HepG2 (cell line): Measurements from ENCODE around the gene HOXD1. TPM values are rescaled to one million over a fixed set of nuclear protein-coding genes. Genes with fewer than 3 reads are reported as not detected.

ENCODE experiments used
- ATAC-seq: fragments of 200-7000 bp; cut with Tn5 transposase; 3 replicates; pipeline ENCODE4 v1.9.1; 2020; ENCODE audit warnings: mild to moderate bottlenecking, moderate library complexity
- BruUV-seq: library from RNA; stranded (reverse); fragments of 400-500 nt; replicated peaks from 2 replicates; lab custom pipeline; 2021; lab: Mats Ljungman, UMichigan
- CTCF ChIA-PET: fragments of 300-600 bp; formaldehyde crosslinking; extraction: SDS; loops from one replicate; lab custom pipeline; 2021; ENCODE audit warnings: low total read pairs, inconsistent platforms, low intra/inter-chr PET ratio; lab: Yijun Ruan, JAX
- POLR2A ChIA-PET: fragments of 350-600 bp; sonication (Branson Sonifier 250); formaldehyde crosslinking; loops from one replicate; lab custom pipeline; 2020; ENCODE audit warnings: antibody characterized with exemption, inconsistent platforms; lab: Yijun Ruan, JAX
- DNase-seq: peaks from one replicate; pipeline ENCODE4 v3.0.0-alpha.2; 2015; ENCODE audit warnings: low spot score
- FAIRE-seq: peaks from 3 replicates; lab custom pipeline; 2011; peaks lifted over from hg19 to GRCh38; lab: Jason Lieb, UNC
- H2AFZ ChIP-seq: one replicate; pipeline ENCODE4 v1.6.1; 2011; ENCODE audit warnings: low read length, inconsistent platforms
- H3K27ac ChIP-seq: fragments of 300-600 bp; 3 replicates; pipeline ENCODE4 v1.8.0; 2011; ENCODE audit warnings: mixed run types, mild to moderate bottlenecking, mixed read lengths, low read length, inconsistent platforms; ENCODE audit not compliant: insufficient read depth; ENCODE audit errors: extremely low read length
- H3K27me3 ChIP-seq, 2 experiments: fragments of 200-600 bp in 1 of 2; 2 replicates in 1 of 2; 3 replicates in 1 of 2; pipeline versions ENCODE4 v1.6.0 to v1.8.0; 2011; ENCODE audit warnings: low read length in 2 of 2, mild to moderate bottlenecking in 2 of 2, moderate library complexity in 2 of 2, inconsistent platforms in 1 of 2; ENCODE audit not compliant: insufficient read depth in 2 of 2, control insufficient read depth in 1 of 2
- H3K36me3 ChIP-seq, 2 experiments: fragments of 200-600 bp in 1 of 2; replicated peaks in 1 of 2; 2 replicates in 1 of 2; 3 replicates in 1 of 2; pipeline versions ENCODE4 v1.5.1 to v1.8.0; 2011; ENCODE audit warnings: low read length in 2 of 2, inconsistent platforms in 1 of 2; ENCODE audit not compliant: insufficient read depth in 2 of 2, control insufficient read depth in 1 of 2
- H3K4me1 ChIP-seq: 2 replicates; pipeline ENCODE4 v1.5.1; 2012; ENCODE audit warnings: low read length, inconsistent platforms; ENCODE audit not compliant: insufficient read depth
- H3K4me2 ChIP-seq: 2 replicates; pipeline ENCODE4 v1.6.0; 2011; ENCODE audit warnings: low read depth, low read length, inconsistent platforms
- H3K4me3 ChIP-seq, 3 experiments: fragments of 200-600 bp in 1 of 3; sonication (generic), shearing (Covaris generic) in 1 of 3; replicated peaks in 1 of 3; 2 replicates each; pipeline ENCODE4 v1.5.1; 2011 to 2016; ENCODE audit warnings: low read length in 3 of 3, inconsistent platforms in 2 of 3, low read depth in 2 of 3, mild to moderate bottlenecking in 2 of 3, control low read depth in 1 of 3, mixed read lengths in 1 of 3; ENCODE audit not compliant: insufficient read depth in 1 of 3
- H3K79me2 ChIP-seq: one replicate; pipeline ENCODE4 v1.6.1; 2011; ENCODE audit warnings: low read length, inconsistent platforms; ENCODE audit not compliant: insufficient read depth
- H3K9ac ChIP-seq: 2 replicates; pipeline ENCODE4 v1.6.0; 2011; ENCODE audit warnings: mild to moderate bottlenecking, low read depth, low read length, inconsistent platforms; ENCODE audit not compliant: insufficient read depth
- H3K9me3 ChIP-seq: 2 replicates; pipeline ENCODE4 v1.5.1; 2012; ENCODE audit warnings: mild to moderate bottlenecking, low read length
- H4K20me1 ChIP-seq: 2 replicates; pipeline ENCODE4 v1.6.0; 2011; ENCODE audit warnings: inconsistent platforms, mild to moderate bottlenecking, low read length, moderate library complexity; ENCODE audit not compliant: insufficient read depth
- ATRX ChIP-seq: sonication (generic); formaldehyde crosslinking; IDR thresholded peaks from 2 replicates; pipeline ENCODE4 v1.4.0; 2020; ENCODE audit warnings: missing genetic modification reagents, borderline replicate concordance
- HNRNPK ChIP-seq: fragments of 200-400 bp; formaldehyde crosslinking; IDR thresholded peaks from 2 replicates; pipeline ENCODE4 v1.6.1; 2018; ENCODE audit warnings: low read length, low read depth, moderate library complexity, mild to moderate bottlenecking; ENCODE audit not compliant: poor library complexity, severe bottlenecking
- KLF9 ChIP-seq: IDR thresholded peaks from 2 replicates; pipeline ENCODE4 v1.6.1; 2016; ENCODE audit warnings: low read depth
- MBD4 ChIP-seq: IDR thresholded peaks from 2 replicates; pipeline ENCODE4 v1.6.1; 2012; ENCODE audit warnings: low read length, inconsistent platforms, borderline replicate concordance
- MXD4 ChIP-seq: IDR thresholded peaks from 2 replicates; pipeline ENCODE4 v1.6.1; 2016; ENCODE audit warnings: mild to moderate bottlenecking, missing biosample characterization, missing genetic modification reagents
- NFRKB ChIP-seq: fragments of 450-650 bp; IDR thresholded peaks from 2 replicates; pipeline ENCODE4 v1.6.1; 2017
- NFYC ChIP-seq: IDR thresholded peaks from 2 replicates; pipeline ENCODE4 v1.6.1; 2016; ENCODE audit warnings: missing genetic modification reagents, missing compliant biosample characterization
- SMAD3 ChIP-seq: sonication (generic); formaldehyde crosslinking; IDR thresholded peaks from 2 replicates; pipeline ENCODE4 v1.4.0; 2020; ENCODE audit warnings: missing genetic modification reagents
- SOX5 ChIP-seq: IDR thresholded peaks from 2 replicates; pipeline ENCODE4 v1.6.1; 2016; ENCODE audit warnings: borderline replicate concordance
- TEAD2 ChIP-seq: sonication (generic); formaldehyde crosslinking; IDR thresholded peaks from 2 replicates; pipeline ENCODE4 v1.9.0; 2021; ENCODE audit warnings: missing genetic modification reagents
- ZBTB20 ChIP-seq: sonication (generic); formaldehyde crosslinking; IDR thresholded peaks from 2 replicates; pipeline ENCODE4 v1.8.1; 2023; ENCODE audit warnings: missing genetic modification reagents, low read depth, mild to moderate bottlenecking, borderline replicate concordance
- ZBTB7B ChIP-seq: sonication (generic); formaldehyde crosslinking; IDR thresholded peaks from 2 replicates; pipeline ENCODE4 v1.4.0; 2020; ENCODE audit warnings: missing genetic modification reagents
- ZFP36L2 ChIP-seq: sonication (generic); formaldehyde crosslinking; IDR thresholded peaks from 2 replicates; pipeline ENCODE4 v1.4.0; 2020; ENCODE audit warnings: missing genetic modification reagents
- ZNF260 ChIP-seq: sonication (generic); formaldehyde crosslinking; IDR thresholded peaks from 2 replicates; pipeline ENCODE4 v1.4.0; 2020; ENCODE audit warnings: missing genetic modification reagents, low read depth, mild to moderate bottlenecking, borderline replicate concordance
- ZNF343 ChIP-seq: sonication (generic); formaldehyde crosslinking; IDR thresholded peaks from 2 replicates; pipeline ENCODE4 v1.4.0; 2020; ENCODE audit warnings: mild to moderate bottlenecking, missing genetic modification reagents
- ZNF891 ChIP-seq: sonication (generic); formaldehyde crosslinking; IDR thresholded peaks from 2 replicates; pipeline ENCODE4 v1.5.0; 2020; ENCODE audit warnings: mild to moderate bottlenecking, missing genetic modification reagents
- WGBS: methylation state at CpG from one replicate; pipeline ENCODE4 v1.1.6; 2017; ENCODE audit warnings: low lambda C conversion rate; 5-methylcytosine and 5-hydroxymethylcytosine counted together
- in situ Hi-C: cut with HindIII; loops from 2 replicates; pipeline ENCODE4 v1.10.0; 2017; ENCODE audit warnings: low pct_unique_long_range_greater_than_20kb; ENCODE audit not compliant: extremely low pct_ligation_motif_present
- intact Hi-C: fragments of 100-400 bp; cut with micrococcal nuclease; formaldehyde crosslinking; loops from one replicate; pipeline ENCODE4 v1.10.0; 2022; ENCODE audit not compliant: unreplicated experiment
- polyA plus RNA-seq, 8 experiments: library from polyadenylated mRNA; depleted of rRNA in 3 of 8; stranded (reverse) in 7 of 8; unstranded in 1 of 8; fragments of >200 nt; fragmentation: Illumina TruSeq in 4 of 8; extraction: Trizol in 4 of 8; gene quantifications; 2 replicates each; pipeline versions ENCODE4 v1.2.1 to v1.2.3, GENCODE V29; 2011 to 2016; ENCODE audit warnings: low read depth in 4 of 8, missing spikeins in 1 of 8, mixed read lengths in 1 of 8; ENCODE audit not compliant: insufficient read depth in 1 of 8
- total RNA-seq, 5 experiments: library from RNA; depleted of rRNA; stranded (reverse); fragments of >200 nt; fragmentation: Illumina TruSeq; extraction: Trizol; gene quantifications; 2 replicates each; pipeline ENCODE4 v1.2.3, GENCODE V29; 2016; ENCODE audit warnings: low read depth in 1 of 5
- TF ChIP-seq, protein P1 (sequence below): sonication (generic); formaldehyde crosslinking; IDR thresholded peaks from 2 replicates; pipeline ENCODE4 v1.4.0; 2020; ENCODE audit warnings: missing genetic modification reagents, low read depth, mild to moderate bottlenecking, borderline replicate concordance
- TF ChIP-seq, protein P2 (sequence below): IDR thresholded peaks from 2 replicates; pipeline ENCODE4 v1.6.1; 2018; ENCODE audit warnings: missing genetic modification reagents, mild to moderate bottlenecking, missing compliant biosample characterization

Gene HOXD1
- total and polyA plus RNA-seq, 2 of the 13 experiments (the other 11 are each of a cell fraction or from before 2014, with no cell fraction given): 10.0 to 22.3 TPM

DNA sequence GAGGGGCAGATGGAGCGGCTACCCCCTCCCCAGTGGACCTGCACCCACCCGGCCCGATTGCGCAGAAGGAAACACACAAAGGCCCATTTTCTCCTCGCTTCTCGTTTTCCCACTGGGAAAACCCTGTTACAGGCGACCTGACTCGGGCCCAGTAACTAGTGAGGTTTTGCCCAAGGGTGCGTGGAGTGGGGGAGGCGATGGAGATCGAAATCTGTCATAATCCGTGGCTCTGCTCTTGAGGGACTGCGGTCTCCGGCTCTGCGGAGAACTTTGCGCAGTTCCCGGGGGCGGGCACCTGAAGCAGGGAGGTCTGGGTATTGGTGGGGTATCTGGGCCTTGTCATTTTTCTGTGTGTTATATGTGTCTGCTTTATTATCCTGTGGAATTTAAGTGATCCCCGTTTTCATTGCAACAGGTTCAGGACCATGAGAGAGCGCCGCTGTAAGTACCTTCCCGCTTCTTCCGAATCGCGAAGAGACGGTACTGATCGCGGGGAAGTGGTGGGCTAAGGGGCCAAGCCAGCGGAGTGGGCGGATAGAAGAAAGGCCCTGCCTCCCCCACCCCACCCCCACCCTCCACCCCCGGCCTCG is 41.2 kb upstream of the HOXD1 start:
- Histone ChIP-seq H3K9me3 (no peaks in the 10 kb centered on the region), H3K79me2 (no peaks in the 10 kb centered on the region), H3K4me2 (no peak overlapping the region), H3K4me3 (no peak overlapping the region), H3K36me3 (no peaks in the 10 kb centered on the region), H3K27ac (no peak overlapping the region)
- FAIRE-seq (no peak), ATAC-seq (no peak)
- CTCF ChIA-PET: no interaction called here
- intact Hi-C loops: no loop called here
- BruUV-seq: no TSS peak
- TF ChIP-seq, protein P1, sequence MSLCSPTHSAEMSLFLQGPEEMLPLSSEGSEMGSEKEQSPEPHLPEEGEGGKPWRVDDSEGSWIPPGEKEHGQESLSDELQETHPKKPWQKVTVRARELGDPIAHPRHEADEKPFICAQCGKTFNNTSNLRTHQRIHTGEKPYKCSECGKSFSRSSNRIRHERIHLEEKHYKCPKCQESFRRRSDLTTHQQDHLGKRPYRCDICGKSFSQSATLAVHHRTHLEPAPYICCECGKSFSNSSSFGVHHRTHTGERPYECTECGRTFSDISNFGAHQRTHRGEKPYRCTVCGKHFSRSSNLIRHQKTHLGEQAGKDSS (CRISPR knock-in tag): no peak
- TF ChIP-seq ZNF891 (CRISPR knock-in tag) (no peak), ZBTB7B (no peak), MXD4 (CRISPR knock-in tag) (no peak), SMAD3 (CRISPR knock-in tag) (no peak), ZNF343 (no peak), TEAD2 (CRISPR knock-in tag) (no peak), HNRNPK (no peak), ATRX (CRISPR knock-in tag) (no peak), MBD4 (no peak), NFYC (CRISPR knock-in tag) (no peak), ZBTB20 (CRISPR knock-in tag) (no peak), NFRKB (no peak), ZFP36L2 (no peak), ZNF260 (CRISPR knock-in tag) (no peak), KLF9 (CRISPR knock-in tag) (no peak), SOX5 (CRISPR knock-in tag) (no peak)
- TF ChIP-seq, protein P2, sequence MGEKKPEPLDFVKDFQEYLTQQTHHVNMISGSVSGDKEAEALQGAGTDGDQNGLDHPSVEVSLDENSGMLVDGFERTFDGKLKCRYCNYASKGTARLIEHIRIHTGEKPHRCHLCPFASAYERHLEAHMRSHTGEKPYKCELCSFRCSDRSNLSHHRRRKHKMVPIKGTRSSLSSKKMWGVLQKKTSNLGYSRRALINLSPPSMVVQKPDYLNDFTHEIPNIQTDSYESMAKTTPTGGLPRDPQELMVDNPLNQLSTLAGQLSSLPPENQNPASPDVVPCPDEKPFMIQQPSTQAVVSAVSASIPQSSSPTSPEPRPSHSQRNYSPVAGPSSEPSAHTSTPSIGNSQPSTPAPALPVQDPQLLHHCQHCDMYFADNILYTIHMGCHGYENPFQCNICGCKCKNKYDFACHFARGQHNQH (CRISPR knock-in tag): no peak
- TF ChIP-seq, all 625 proteins: peak for 0
- Histone ChIP-seq H3K27me3 (peaks cover 19 to 93% of the 10 kb centered on the region in 2 experiments), H2AFZ (no peak overlapping the region), H3K4me1 (peaks cover 21% of the 10 kb centered on the region), H4K20me1 (no peaks in the 10 kb centered on the region), H3K9ac (no peak overlapping the region)
- 63% methylated on average over 32 of the region's 32 CpGs for whole genome bisulfite sequencing
- in situ Hi-C loops: no loop called here
- DNase-seq: no peak
- POLR2A ChIA-PET: no interaction called here
